PC-3 (cell line): ENCODE results near the gene CNTFR.

Source experiments
- CTCF ChIP-seq: fragments of 300-600 bp; sonication (generic); conservative IDR thresholded peaks from 2 replicates; pipeline ENCODE4 v1.5.1; 2017; ENCODE audit warnings: antibody characterized with exemption, low read depth, mild to moderate bottlenecking, low read length
- EZH2 ChIP-seq: fragments of 300-600 bp; sonication (generic); IDR thresholded peaks from one replicate; pipeline ENCODE4 v1.6.1; 2017; ENCODE audit warnings: antibody characterized with exemption, mild to moderate bottlenecking, low read length; ENCODE audit not compliant: unreplicated experiment

GRCh38 chr9:34633166-34633565 lies 43.6 kb upstream of the CNTFR start:
- TF ChIP-seq CTCF (no peak), EZH2 (no peak)
